CD4-positive, alpha-beta T cell treated with Interleukin-1 beta for 1 hour (primary cell): ENCODE measurements around the gene SCLY.
"Not testable (repeated sequence)": the region's sequence is repeated elsewhere in the genome, so short reads cannot be mapped to it uniquely, and the experiment has no call there.

Source experiments
- DNase-seq, 2 donors: peaks; one replicate each; pipeline ENCODE4 v3.0.0-alpha.2; 2020 to 2022

Gene SCLY

GRCh38 chr2:238114851-238115660, 54.3 kb downstream of the SCLY start:
- no peak for DNase-seq

- not testable (repeated sequence) for DNase-seq
These were observed 54.9 kb downstream of the SCLY start for GRCh38 chr2:238115709-238116108.

- no peak for DNase-seq
These were observed 55.7 kb downstream of the SCLY start for GRCh38 chr2:238116298-238117198.

- no peak for DNase-seq
These were observed 56.7 kb downstream of the SCLY start for GRCh38 chr2:238117199-238118154.

GRCh38 chr2:238119756-238120462, 59.1 kb downstream of the SCLY start:
- DNase-seq = no peak

- no peak for DNase-seq
These were observed 59.9 kb downstream of the SCLY start for GRCh38 chr2:238120463-238121298.

- no peak for DNase-seq
These were observed 60.9 kb downstream of the SCLY start for GRCh38 chr2:238121511-238122286.

- no peak for DNase-seq
These were observed 61.8 kb downstream of the SCLY start for GRCh38 chr2:238122287-238123217.

- no peak for DNase-seq
These were observed 62.6 kb downstream of the SCLY start for GRCh38 chr2:238123218-238123971.

GRCh38 chr2:238123991-238124470, 63.2 kb downstream of the SCLY start:
- DNase-seq = no peak

GRCh38 chr2:238124488-238125126, 63.8 kb downstream of the SCLY start:
- DNase-seq = no peak

GRCh38 chr2:238125127-238125885, 64.5 kb downstream of the SCLY start:
- no peak for DNase-seq

- DNase-seq = no peak
These were observed 65.5 kb downstream of the SCLY start for GRCh38 chr2:238126338-238126737.

- DNase-seq = no peak
These were observed 66.0 kb downstream of the SCLY start for GRCh38 chr2:238126775-238127164.

- no peak for DNase-seq
These were observed 66.6 kb downstream of the SCLY start for GRCh38 chr2:238127165-238128060.

- no peak for DNase-seq
These were observed 67.2 kb downstream of the SCLY start for GRCh38 chr2:238128061-238128440.
